HG03108 (cell line): ENCODE results near the gene ZCCHC24.

Experiments
- ATAC-seq: cut with Tn5 transposase; IDR thresholded peaks from one replicate; pipeline ENCODE4 v1.9.1; 2021; ENCODE audit warnings: moderate library complexity; ENCODE audit not compliant: unreplicated experiment

The ZCCHC24 gene

GRCh38 chr10:79375321-79376077, 69.9 kb downstream of the ZCCHC24 start:
- no peak for ATAC-seq

- no peak for ATAC-seq
These were observed 70.9 kb downstream of the ZCCHC24 start for GRCh38 chr10:79374312-79375191.

GRCh38 chr10:79372871-79373270, 72.6 kb downstream of the ZCCHC24 start:
- no peak for ATAC-seq

GRCh38 chr10:79367426-79368189, 77.8 kb downstream of the ZCCHC24 start:
- ATAC-seq, result no peak

GRCh38 chr10:79361726-79362397, 83.6 kb downstream of the ZCCHC24 start:
- ATAC-seq, result no peak

GRCh38 chr10:79360499-79361342, 84.7 kb downstream of the ZCCHC24 start:
- ATAC-seq, result no peak

- no peak for ATAC-seq
These were observed 85.5 kb downstream of the ZCCHC24 start for GRCh38 chr10:79359816-79360498.

- no peak for ATAC-seq
These were observed 86.6 kb downstream of the ZCCHC24 start for GRCh38 chr10:79358811-79359210.

GRCh38 chr10:79357180-79357579, 88.2 kb downstream of the ZCCHC24 start:
- no peak for ATAC-seq

GRCh38 chr10:79356104-79356503, 89.3 kb downstream of the ZCCHC24 start:
- ATAC-seq, result no peak

- ATAC-seq, result no peak
These were observed 89.9 kb downstream of the ZCCHC24 start for GRCh38 chr10:79355420-79356017.

GRCh38 chr10:79354615-79355014, 90.8 kb downstream of the ZCCHC24 start:
- no peak for ATAC-seq

- ATAC-seq, result no peak
These were observed 91.3 kb downstream of the ZCCHC24 start for GRCh38 chr10:79354141-79354540.

- ATAC-seq, result no peak
These were observed 91.7 kb downstream of the ZCCHC24 start for GRCh38 chr10:79353726-79354125.

- no peak for ATAC-seq
These were observed 92.4 kb downstream of the ZCCHC24 start for GRCh38 chr10:79353000-79353406.

GRCh38 chr10:79352035-79352877, 93.2 kb downstream of the ZCCHC24 start:
- no peak for ATAC-seq

GRCh38 chr10:79351332-79351731, 94.1 kb downstream of the ZCCHC24 start:
- ATAC-seq, result no peak
